Adipocyte (in vitro differentiated cells): ENCODE data around the gene PIN4.

ENCODE experiments used
- DNase-seq: peaks from one replicate; pipeline ENCODE4 v3.0.0-alpha.2; 2015; ENCODE audit warnings: low read depth
- H3K27me3 ChIP-seq: replicated peaks from 2 replicates; pipeline ENCODE4 v1.7.0; 2013; ENCODE audit warnings: mild to moderate bottlenecking, low read length, moderate library complexity; ENCODE audit not compliant: control insufficient read depth, insufficient read depth
- H3K36me3 ChIP-seq: 2 replicates; pipeline ENCODE4 v1.7.0; 2013; ENCODE audit warnings: low read length, mild to moderate bottlenecking, moderate library complexity; ENCODE audit not compliant: control insufficient read depth, insufficient read depth, severe bottlenecking
- H3K4me1 ChIP-seq: 2 replicates; pipeline ENCODE4 v1.7.0; 2013; ENCODE audit warnings: mild to moderate bottlenecking, low read length, moderate library complexity; ENCODE audit not compliant: control insufficient read depth, insufficient read depth
- H3K4me3 ChIP-seq: 2 replicates; pipeline ENCODE4 v1.7.0; 2013; ENCODE audit warnings: mild to moderate bottlenecking, low read length, moderate library complexity
- H3K9ac ChIP-seq: 2 replicates; pipeline ENCODE4 v1.7.0; 2013; ENCODE audit warnings: mild to moderate bottlenecking, low read length, moderate library complexity
- H3K9me3 ChIP-seq: 2 replicates; pipeline ENCODE4 v1.7.0; 2013; ENCODE audit warnings: mild to moderate bottlenecking, low read length, moderate library complexity; ENCODE audit not compliant: control insufficient read depth

Gene PIN4

GRCh38 chrX:72181178-72182125, at the start of gene PIN4:
PIN4 (plus strand) TSS chrX:72181757; CDS start chrX:72181786, 29 bp downstream.
- H3K4me3 ChIP-seq = peak within 1 kb of the TSS; percentile 89

GRCh38 chrX:72132456-72132855, 49.1 kb upstream of the PIN4 start:
- peaks cover 13% of the 10 kb centered on the region for H3K27me3 ChIP-seq
- H3K9me3 ChIP-seq = no peaks in the 10 kb centered on the region
- no peaks in the 10 kb centered on the region for H3K36me3 ChIP-seq
- peak overlapping the region; percentile 64 for H3K4me3 ChIP-seq
- DNase-seq = no peak
- H3K9ac ChIP-seq = peak overlapping the region; percentile 51
- peaks cover 18% of the 10 kb centered on the region for H3K4me1 ChIP-seq

More at GRCh38 chrX:72181178-72182125, at the start of gene PIN4:
- peaks cover 10% of the 10 kb centered on the region for H3K4me1 ChIP-seq
- DNase-seq = peak; percentile 99
- H3K27me3 ChIP-seq = peaks cover 3% of the 10 kb centered on the region
- no peaks in the 10 kb centered on the region for H3K36me3 ChIP-seq
- H3K9me3 ChIP-seq = no peaks in the 10 kb centered on the region
- peak within 1 kb of the TSS; percentile 87 for H3K9ac ChIP-seq

GRCh38 chrX:72133851-72134546, 47.6 kb upstream of the PIN4 start:
- Histone ChIP-seq H3K9me3 (no peaks in the 10 kb centered on the region), H3K4me3 (no peak overlapping the region), H3K4me1 (peaks cover 4% of the 10 kb centered on the region), H3K27me3 (peaks cover 13% of the 10 kb centered on the region), H3K9ac (no peak overlapping the region), H3K36me3 (no peaks in the 10 kb centered on the region)
- no peak for DNase-seq

GRCh38 chrX:72137846-72138495, 43.6 kb upstream of the PIN4 start:
- no peak for DNase-seq
- Histone ChIP-seq H3K36me3 (peaks cover 7% of the 10 kb centered on the region), H3K9me3 (peaks cover 4% of the 10 kb centered on the region), H3K27me3 (peaks cover 23% of the 10 kb centered on the region), H3K4me1 (no peaks in the 10 kb centered on the region), H3K9ac (no peak overlapping the region), H3K4me3 (no peak overlapping the region)

- no peak for DNase-seq
- peaks cover 4% of the 10 kb centered on the region for H3K9me3 ChIP-seq
- no peaks in the 10 kb centered on the region for H3K4me1 ChIP-seq
- peaks cover 7% of the 10 kb centered on the region for H3K36me3 ChIP-seq
- H3K4me3 ChIP-seq = no peak overlapping the region
- H3K9ac ChIP-seq = no peak overlapping the region
- H3K27me3 ChIP-seq = peaks cover 26% of the 10 kb centered on the region
These were observed 42.0 kb upstream of the PIN4 start for GRCh38 chrX:72139538-72139937.

- no peak for DNase-seq
- H3K4me1 ChIP-seq = no peaks in the 10 kb centered on the region
These were observed 40.1 kb upstream of the PIN4 start for GRCh38 chrX:72141372-72142004.

GRCh38 chrX:72142094-72142793, 39.3 kb upstream of the PIN4 start:
- H3K4me3 ChIP-seq = no peak overlapping the region
- peaks cover 31% of the 10 kb centered on the region for H3K27me3 ChIP-seq
- no peaks in the 10 kb centered on the region for H3K4me1 ChIP-seq
- H3K9me3 ChIP-seq = peaks cover 4% of the 10 kb centered on the region
- no peak overlapping the region for H3K9ac ChIP-seq
- H3K36me3 ChIP-seq = peaks cover 7% of the 10 kb centered on the region
- DNase-seq = no peak

More at GRCh38 chrX:72141372-72142004, 40.1 kb upstream of the PIN4 start:
- no peak overlapping the region for H3K9ac ChIP-seq
- H3K27me3 ChIP-seq = peaks cover 28% of the 10 kb centered on the region
- peaks cover 7% of the 10 kb centered on the region for H3K36me3 ChIP-seq
- peaks cover 4% of the 10 kb centered on the region for H3K9me3 ChIP-seq
- H3K4me3 ChIP-seq = no peak overlapping the region

- Histone ChIP-seq H3K27me3 (peaks cover 31% of the 10 kb centered on the region), H3K36me3 (peaks cover 7% of the 10 kb centered on the region), H3K4me3 (no peak overlapping the region), H3K9me3 (peaks cover 4% of the 10 kb centered on the region), H3K4me1 (no peaks in the 10 kb centered on the region), H3K9ac (no peak overlapping the region)
- DNase-seq = no peak
These were observed 38.6 kb upstream of the PIN4 start for GRCh38 chrX:72142794-72143608.

- Histone ChIP-seq H3K36me3 (peaks cover 7% of the 10 kb centered on the region), H3K4me1 (no peaks in the 10 kb centered on the region), H3K9ac (no peak overlapping the region), H3K27me3 (peaks cover 31% of the 10 kb centered on the region), H3K4me3 (no peak overlapping the region), H3K9me3 (peaks cover 4% of the 10 kb centered on the region)
- no peak for DNase-seq
These were observed 38.0 kb upstream of the PIN4 start for GRCh38 chrX:72143609-72143907.

GRCh38 chrX:72145181-72145580, 36.4 kb upstream of the PIN4 start:
- no peak overlapping the region for H3K4me3 ChIP-seq
- no peaks in the 10 kb centered on the region for H3K36me3 ChIP-seq
- no peaks in the 10 kb centered on the region for H3K9me3 ChIP-seq
- H3K4me1 ChIP-seq = no peaks in the 10 kb centered on the region
- H3K27me3 ChIP-seq = peaks cover 36% of the 10 kb centered on the region
- H3K9ac ChIP-seq = no peak overlapping the region
- DNase-seq = no peak
